Panc1 (cell line): ENCODE data around the gene DAD1. TPM values are rescaled to one million over a fixed set of nuclear protein-coding genes. Genes with fewer than 3 reads are reported as not detected.

ENCODE experiments used
- ATAC-seq: fragments of 200-7000 bp; cut with Tn5 transposase; 2 replicates; pipeline ENCODE4 v1.9.1; 2020; ENCODE audit warnings: mild to moderate bottlenecking, moderate library complexity
- BruUV-seq: library from RNA; stranded (reverse); fragments of 400-500 nt; replicated peaks from 2 replicates; lab custom pipeline; 2021; lab: Mats Ljungman, UMichigan
- CTCF ChIA-PET: fragments of 300-600 bp; sonication (Branson Sonifier 250); formaldehyde crosslinking; loops from one replicate; lab custom pipeline; 2022; ENCODE audit warnings: antibody characterized with exemption; lab: Charles Lee
- POLR2A ChIA-PET: fragments of 300-600 bp; sonication (Branson Sonifier 250); formaldehyde crosslinking; loops from one replicate; lab custom pipeline; 2022; ENCODE audit warnings: antibody characterized with exemption; lab: Charles Lee
- DNase-seq: peaks from one replicate; pipeline ENCODE4 v3.0.0-alpha.2; 2010; ENCODE audit warnings: low read depth, low spot score
- H3K27ac ChIP-seq: 2 replicates; pipeline ENCODE4 v1.5.1; 2011; ENCODE audit warnings: mild to moderate bottlenecking, low read length, inconsistent platforms
- H3K27me3 ChIP-seq: fragments of 200-500 bp; sonication (Bioruptor generic); 2 replicates; pipeline ENCODE4 v1.6.0; 2014; ENCODE audit warnings: low read length, inconsistent platforms; ENCODE audit not compliant: control insufficient read depth, insufficient read depth
- H3K36me3 ChIP-seq: fragments of 200-500 bp; sonication (Bioruptor generic); 2 replicates; pipeline ENCODE4 v1.5.1; 2014; ENCODE audit warnings: inconsistent platforms, mild to moderate bottlenecking, low read length, moderate library complexity; ENCODE audit not compliant: control insufficient read depth, insufficient read depth
- H3K4me1 ChIP-seq: 2 replicates; pipeline ENCODE4 v1.5.1; 2011; ENCODE audit warnings: inconsistent platforms, mild to moderate bottlenecking, low read length, moderate library complexity; ENCODE audit not compliant: control insufficient read depth, insufficient read depth
- H3K4me3 ChIP-seq, 2 experiments: 2 replicates each; pipeline ENCODE4 v1.5.1; 2011 to 2012; ENCODE audit warnings: low read depth in 2 of 2, low read length in 2 of 2, mild to moderate bottlenecking in 2 of 2, inconsistent platforms in 1 of 2, moderate library complexity in 1 of 2
- H3K9me3 ChIP-seq: fragments of 200-500 bp; sonication (Bioruptor generic); 2 replicates; pipeline ENCODE4 v1.5.1; 2014; ENCODE audit warnings: low read depth, mild to moderate bottlenecking, inconsistent platforms, low read length, moderate library complexity; ENCODE audit not compliant: control insufficient read depth, insufficient read depth
- POLR2AphosphoS5 ChIP-seq: IDR thresholded peaks from 2 replicates; pipeline ENCODE4 v1.6.1; 2012; ENCODE audit warnings: mild to moderate bottlenecking, low read depth, low read length, moderate library complexity
- SIN3A ChIP-seq: IDR thresholded peaks from 2 replicates; pipeline ENCODE4 v1.6.1; 2012; ENCODE audit warnings: low read depth, mild to moderate bottlenecking, low read length, moderate library complexity, borderline replicate concordance; ENCODE audit not compliant: insufficient read depth
- TCF7L2 ChIP-seq: IDR thresholded peaks from 2 replicates; pipeline ENCODE4 v1.6.1; 2011; ENCODE audit warnings: mild to moderate bottlenecking, low read depth, low read length, inconsistent platforms
- in situ Hi-C: cut with HindIII; loops from 2 replicates; pipeline ENCODE4 v1.10.0; 2016; ENCODE audit warnings: low sequenced_read_pairs, low pct_unique_long_range_greater_than_20kb
- intact Hi-C: fragments of 100-400 bp; cut with micrococcal nuclease; formaldehyde crosslinking; loops from one replicate; pipeline ENCODE4 v1.10.0; 2022; ENCODE audit not compliant: unreplicated experiment
- total RNA-seq: library from RNA; stranded (reverse); gene quantifications from one replicate; pipeline ENCODE4 v1.2.1, GENCODE V29; 2021; ENCODE audit not compliant: unreplicated experiment
- TF ChIP-seq, protein P1 (sequence below): fragments of 450-650 bp; IDR thresholded peaks from 2 replicates; pipeline ENCODE4 v1.5.1; 2017; ENCODE audit warnings: mild to moderate bottlenecking
- TF ChIP-seq, protein P2 (sequence below), 2 experiments: IDR thresholded peaks; 2 replicates each; pipeline ENCODE4 v1.6.1; 2011 to 2012; ENCODE audit warnings: low read depth in 2 of 2, control low read depth in 1 of 2, low read length in 1 of 2, mild to moderate bottlenecking in 1 of 2, moderate library complexity in 1 of 2; ENCODE audit not compliant: insufficient read depth in 1 of 2

Gene DAD1
- total RNA-seq, 1 experiment from 2014 or later: 163 TPM

DNA sequence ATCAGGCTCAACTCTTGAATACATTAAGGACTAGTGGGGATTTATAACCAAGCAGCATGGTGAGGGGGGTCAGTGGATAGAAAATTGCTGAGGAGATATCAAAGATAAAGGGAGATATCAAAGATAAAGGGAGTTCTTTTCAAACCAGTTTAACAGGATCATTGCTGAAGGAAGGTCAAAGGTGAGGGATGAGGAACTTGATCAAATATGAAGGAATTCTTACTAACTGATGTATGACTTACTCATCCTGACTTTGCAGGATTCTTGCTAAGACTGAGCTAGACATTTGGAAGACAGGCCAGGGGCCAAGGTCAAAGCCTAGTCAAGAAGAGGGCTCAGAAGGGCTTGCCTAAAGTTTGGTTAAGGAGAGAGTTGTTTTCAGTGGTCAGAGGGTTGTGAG is 13.8 kb upstream of the DAD1 start:
- TF ChIP-seq POLR2AphosphoS5 (no peak), SIN3A (no peak), TCF7L2 (no peak)
- TF ChIP-seq, protein P1, sequence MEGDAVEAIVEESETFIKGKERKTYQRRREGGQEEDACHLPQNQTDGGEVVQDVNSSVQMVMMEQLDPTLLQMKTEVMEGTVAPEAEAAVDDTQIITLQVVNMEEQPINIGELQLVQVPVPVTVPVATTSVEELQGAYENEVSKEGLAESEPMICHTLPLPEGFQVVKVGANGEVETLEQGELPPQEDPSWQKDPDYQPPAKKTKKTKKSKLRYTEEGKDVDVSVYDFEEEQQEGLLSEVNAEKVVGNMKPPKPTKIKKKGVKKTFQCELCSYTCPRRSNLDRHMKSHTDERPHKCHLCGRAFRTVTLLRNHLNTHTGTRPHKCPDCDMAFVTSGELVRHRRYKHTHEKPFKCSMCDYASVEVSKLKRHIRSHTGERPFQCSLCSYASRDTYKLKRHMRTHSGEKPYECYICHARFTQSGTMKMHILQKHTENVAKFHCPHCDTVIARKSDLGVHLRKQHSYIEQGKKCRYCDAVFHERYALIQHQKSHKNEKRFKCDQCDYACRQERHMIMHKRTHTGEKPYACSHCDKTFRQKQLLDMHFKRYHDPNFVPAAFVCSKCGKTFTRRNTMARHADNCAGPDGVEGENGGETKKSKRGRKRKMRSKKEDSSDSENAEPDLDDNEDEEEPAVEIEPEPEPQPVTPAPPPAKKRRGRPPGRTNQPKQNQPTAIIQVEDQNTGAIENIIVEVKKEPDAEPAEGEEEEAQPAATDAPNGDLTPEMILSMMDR: no peak
- TF ChIP-seq, protein P2, sequence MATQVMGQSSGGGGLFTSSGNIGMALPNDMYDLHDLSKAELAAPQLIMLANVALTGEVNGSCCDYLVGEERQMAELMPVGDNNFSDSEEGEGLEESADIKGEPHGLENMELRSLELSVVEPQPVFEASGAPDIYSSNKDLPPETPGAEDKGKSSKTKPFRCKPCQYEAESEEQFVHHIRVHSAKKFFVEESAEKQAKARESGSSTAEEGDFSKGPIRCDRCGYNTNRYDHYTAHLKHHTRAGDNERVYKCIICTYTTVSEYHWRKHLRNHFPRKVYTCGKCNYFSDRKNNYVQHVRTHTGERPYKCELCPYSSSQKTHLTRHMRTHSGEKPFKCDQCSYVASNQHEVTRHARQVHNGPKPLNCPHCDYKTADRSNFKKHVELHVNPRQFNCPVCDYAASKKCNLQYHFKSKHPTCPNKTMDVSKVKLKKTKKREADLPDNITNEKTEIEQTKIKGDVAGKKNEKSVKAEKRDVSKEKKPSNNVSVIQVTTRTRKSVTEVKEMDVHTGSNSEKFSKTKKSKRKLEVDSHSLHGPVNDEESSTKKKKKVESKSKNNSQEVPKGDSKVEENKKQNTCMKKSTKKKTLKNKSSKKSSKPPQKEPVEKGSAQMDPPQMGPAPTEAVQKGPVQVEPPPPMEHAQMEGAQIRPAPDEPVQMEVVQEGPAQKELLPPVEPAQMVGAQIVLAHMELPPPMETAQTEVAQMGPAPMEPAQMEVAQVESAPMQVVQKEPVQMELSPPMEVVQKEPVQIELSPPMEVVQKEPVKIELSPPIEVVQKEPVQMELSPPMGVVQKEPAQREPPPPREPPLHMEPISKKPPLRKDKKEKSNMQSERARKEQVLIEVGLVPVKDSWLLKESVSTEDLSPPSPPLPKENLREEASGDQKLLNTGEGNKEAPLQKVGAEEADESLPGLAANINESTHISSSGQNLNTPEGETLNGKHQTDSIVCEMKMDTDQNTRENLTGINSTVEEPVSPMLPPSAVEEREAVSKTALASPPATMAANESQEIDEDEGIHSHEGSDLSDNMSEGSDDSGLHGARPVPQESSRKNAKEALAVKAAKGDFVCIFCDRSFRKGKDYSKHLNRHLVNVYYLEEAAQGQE (IDR thresholded peaks at IDR 0.05; ENCODE audit: insufficient read depth in 1 of 2, low read depth in 2 of 2, low read length in 1 of 2): no peak
- in situ Hi-C loops (no loop called here), intact Hi-C loops (no loop called here)
- Histone ChIP-seq H3K4me1 (peaks cover 6% of the 10 kb centered on the region; the same call in 1 of the 2 replicates), H3K27me3 (no peaks in the 10 kb centered on the region), H3K36me3 (no peaks in the 10 kb centered on the region; the same call in 1 of the 2 replicates), H3K9me3 (no peaks in the 10 kb centered on the region), H3K4me3 (no peak overlapping the region), H3K27ac (no peak overlapping the region)
- ATAC-seq: no peak
- POLR2A ChIA-PET: interaction anchor here (1.3 kb wide), 1 partner anchor 13 kb away, joined by 4 read pairs; no protein-coding TSS in a partner anchor
- no peak for DNase-seq
- CTCF ChIA-PET: no interaction called here
- BruUV-seq: no TSS peak

DNA sequence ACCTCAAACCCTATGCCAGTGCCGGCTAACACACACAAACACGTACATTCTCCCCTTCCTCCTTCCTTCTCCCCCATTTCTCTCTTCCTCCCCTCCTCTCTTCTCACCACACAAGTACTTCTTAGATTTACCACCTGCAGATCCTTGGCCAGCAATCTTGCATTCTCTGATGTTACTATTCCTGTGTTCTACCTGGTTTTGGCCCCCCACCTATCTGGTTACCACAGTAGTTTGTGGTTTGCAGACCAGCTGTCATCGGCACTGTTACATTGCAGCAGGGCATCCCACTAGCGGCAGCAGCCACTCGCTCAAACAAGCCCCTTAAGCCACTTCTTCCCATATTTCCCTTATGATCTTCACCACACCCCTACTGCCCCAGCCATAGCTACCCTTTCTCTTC is 13.0 kb upstream of the DAD1 start:
- Histone ChIP-seq H3K27ac (no peak overlapping the region), H3K9me3 (no peaks in the 10 kb centered on the region), H3K36me3 (no peaks in the 10 kb centered on the region; the same call in 1 of the 2 replicates), H3K4me1 (peaks cover 6% of the 10 kb centered on the region; the same call in 1 of the 2 replicates), H3K27me3 (no peaks in the 10 kb centered on the region), H3K4me3 (no peak overlapping the region)
- DNase-seq (no peak), ATAC-seq (no peak)
- POLR2A ChIA-PET: interaction anchor here (1.3 kb wide), 1 partner anchor 12 kb away, joined by 4 read pairs; no protein-coding TSS in a partner anchor
- CTCF ChIA-PET: no interaction called here
- TF ChIP-seq, protein P1: no peak
- TF ChIP-seq SIN3A (no peak), POLR2AphosphoS5 (no peak), TCF7L2 (no peak)
- TF ChIP-seq, protein P2 (IDR thresholded peaks at IDR 0.05; ENCODE audit: insufficient read depth in 1 of 2, low read depth in 2 of 2, low read length in 1 of 2): no peak
- in situ Hi-C loops: no loop called here
- no TSS peak for BruUV-seq
- intact Hi-C loops: no loop called here
